PFSK-1 (cell line): Measurements from ENCODE around the gene IL17C.

Source experiments
- FOXP2 ChIP-seq: optimal IDR thresholded peaks from 2 replicates; pipeline ENCODE3; 2011; ENCODE audit warnings: borderline replicate concordance, control low read depth, inconsistent platforms; ENCODE audit not compliant: insufficient read depth; ENCODE audit errors: extremely low read length, extremely low read depth
- POLR2AphosphoS5 ChIP-seq: IDR thresholded peaks from 2 replicates; pipeline ENCODE4 v1.6.1; 2012; ENCODE audit warnings: low read depth, mild to moderate bottlenecking, control low read depth, low read length, moderate library complexity
- REST ChIP-seq, 2 experiments: IDR thresholded peaks; 2 replicates each; pipeline versions ENCODE4 v1.6.1 to v1.8.0; 2011 to 2012; ENCODE audit warnings: low read depth in 2 of 2, low read length in 2 of 2, control low read depth in 1 of 2, inconsistent platforms in 1 of 2, mild to moderate bottlenecking in 1 of 2, moderate library complexity in 1 of 2; ENCODE audit not compliant: insufficient read depth in 1 of 2
- SIN3A ChIP-seq: IDR thresholded peaks from 2 replicates; pipeline ENCODE4 v1.6.1; 2012; ENCODE audit warnings: mild to moderate bottlenecking, low read length, moderate library complexity, borderline replicate concordance; ENCODE audit not compliant: insufficient read depth
- TAF1 ChIP-seq: IDR thresholded peaks from 2 replicates; pipeline ENCODE4 v1.6.1; 2012; ENCODE audit warnings: low read length, control low read depth, borderline replicate concordance; ENCODE audit not compliant: insufficient read depth

IL17C gene

GRCh38 chr16:88686062-88686438 lies 47.7 kb downstream of the IL17C start:
- TF ChIP-seq POLR2AphosphoS5 = no peak
- no peak for TF ChIP-seq FOXP2
- TF ChIP-seq TAF1 = no peak

DNA sequence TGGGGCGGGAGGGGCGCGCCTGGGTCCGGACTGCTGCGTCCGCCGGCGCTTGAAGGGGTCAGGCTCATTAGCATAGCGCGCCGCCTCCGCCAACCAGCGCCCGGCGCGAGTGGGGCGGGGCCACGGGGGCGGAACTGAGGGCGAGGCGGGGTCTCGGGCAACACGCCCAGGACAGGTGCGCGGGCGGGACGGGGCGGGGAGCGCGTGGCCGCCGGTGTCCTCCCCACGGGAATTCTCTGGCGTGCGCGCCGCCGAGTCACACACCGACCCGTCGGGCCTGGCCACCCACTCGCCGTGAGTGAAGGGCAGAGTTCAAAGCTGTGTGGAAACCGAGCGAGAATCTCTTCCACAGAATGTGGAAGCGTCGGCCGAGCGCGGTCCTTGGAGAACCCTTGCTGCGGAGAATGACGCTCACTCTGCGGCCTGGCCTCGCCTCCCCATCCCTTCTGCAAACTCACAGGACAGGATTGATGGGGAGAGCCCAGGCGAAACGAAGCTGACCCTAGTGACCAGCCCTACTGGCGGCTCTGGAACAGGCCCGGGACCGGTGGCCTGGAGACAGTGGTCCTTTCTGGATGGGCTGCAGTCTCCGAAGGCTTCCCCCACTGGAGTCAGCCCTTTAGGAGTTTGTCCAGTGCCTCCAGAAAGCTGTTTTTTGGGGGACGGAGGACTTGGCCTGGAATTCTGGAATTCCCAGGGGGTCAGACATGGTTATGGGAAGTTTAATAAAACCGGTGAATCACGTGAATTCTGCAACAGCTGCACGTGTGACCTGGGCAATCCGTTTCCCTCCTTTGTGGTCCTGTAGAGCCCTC lies 48.3 kb downstream of the IL17C start, which contains the start of gene SNAI3:
Gene SNAI3 (minus strand): TSS at position 69 of the 815 bp plus-strand sequence. CDS start 101 bp downstream, outside the sequence.
- TF ChIP-seq SIN3A (no peak), POLR2AphosphoS5 (no peak), FOXP2 (peak; percentile 43), REST (IDR thresholded peaks at IDR 0.05; ENCODE audit: insufficient read depth in 1 of 2, low read depth in 2 of 2, low read length in 2 of 2) (no peak), TAF1 (no peak)

DNA sequence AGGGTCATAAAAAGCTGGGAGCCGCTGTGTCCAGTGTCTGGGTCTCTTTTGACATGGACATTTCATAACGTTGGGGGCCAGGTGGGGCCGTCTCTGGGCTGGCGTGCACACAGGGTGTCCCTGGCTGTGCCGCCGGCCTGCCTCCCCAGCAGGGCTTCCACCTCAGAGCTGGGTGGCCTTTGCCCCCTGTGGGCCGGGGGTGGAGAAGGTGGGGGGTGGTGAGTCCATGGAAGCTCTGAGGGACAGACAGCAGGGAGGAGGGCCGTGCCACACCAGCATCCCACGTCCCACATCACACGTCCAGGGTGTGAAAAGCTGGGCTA lies 48.8 kb downstream of the IL17C start:
- TF ChIP-seq FOXP2 = no peak

DNA sequence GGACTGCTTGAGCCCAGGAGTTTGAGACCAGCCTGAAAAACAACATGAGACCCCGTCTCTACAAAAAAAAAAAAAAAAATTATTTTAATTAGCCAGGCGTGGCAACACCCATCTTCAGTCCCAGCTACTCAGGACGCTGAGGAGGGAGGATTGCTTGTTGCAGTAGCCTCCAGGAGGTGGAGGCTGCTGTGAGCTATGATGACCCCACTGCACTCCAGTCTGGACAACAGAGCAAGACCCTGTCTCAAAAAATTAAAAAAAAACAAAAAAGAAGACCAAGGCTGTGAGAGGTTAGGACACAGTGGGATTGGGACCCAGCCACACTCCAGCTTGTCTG lies 49.3 kb downstream of the IL17C start:
- TF ChIP-seq SIN3A = no peak
- TF ChIP-seq POLR2AphosphoS5 = no peak
- no peak for TF ChIP-seq REST (IDR thresholded peaks at IDR 0.05; ENCODE audit: insufficient read depth in 1 of 2, low read depth in 2 of 2, low read length in 2 of 2)
- no peak for TF ChIP-seq FOXP2
- no peak for TF ChIP-seq TAF1

GRCh38 chr16:88688013-88688778 lies 49.8 kb downstream of the IL17C start:
- TF ChIP-seq TAF1 (no peak), REST (IDR thresholded peaks at IDR 0.05; ENCODE audit: insufficient read depth in 1 of 2, low read depth in 2 of 2, low read length in 2 of 2) (no peak), POLR2AphosphoS5 (no peak), SIN3A (no peak), FOXP2 (no peak)
